ENCODE data around the gene YLPM1.

DNA sequence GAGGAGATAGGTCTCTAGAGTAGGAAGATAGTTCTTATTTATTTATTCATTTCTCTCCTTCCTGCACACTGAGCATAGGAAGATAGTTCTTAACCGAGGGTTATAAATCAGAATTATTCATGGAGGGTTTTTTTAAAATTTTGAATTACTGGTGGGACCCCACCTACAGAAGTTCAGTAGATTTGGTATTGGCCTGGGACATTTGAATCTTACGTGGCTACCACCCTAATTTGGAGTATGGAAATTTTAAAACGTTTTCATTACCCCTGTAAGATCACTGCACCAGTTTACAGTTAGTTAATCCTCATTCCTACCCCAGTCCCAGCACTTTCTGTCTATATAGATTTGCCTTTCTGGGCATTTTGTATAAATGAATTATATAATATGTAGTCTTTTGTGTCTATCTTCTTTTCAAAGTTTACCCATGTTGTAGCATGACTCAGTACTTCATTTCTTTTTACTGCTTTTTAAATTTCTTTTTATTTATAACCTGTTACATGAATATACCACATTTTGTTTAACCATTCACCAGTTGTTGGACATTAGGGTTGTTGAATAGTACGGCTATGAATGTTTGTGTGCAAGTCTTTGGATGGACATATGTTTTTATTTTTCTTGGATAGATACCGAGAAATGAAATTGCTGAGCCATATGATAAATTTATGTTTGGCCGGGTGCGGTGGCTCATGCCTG is 44.9 kb downstream of the YLPM1 start:
- TF ChIP-seq, protein P1, sequence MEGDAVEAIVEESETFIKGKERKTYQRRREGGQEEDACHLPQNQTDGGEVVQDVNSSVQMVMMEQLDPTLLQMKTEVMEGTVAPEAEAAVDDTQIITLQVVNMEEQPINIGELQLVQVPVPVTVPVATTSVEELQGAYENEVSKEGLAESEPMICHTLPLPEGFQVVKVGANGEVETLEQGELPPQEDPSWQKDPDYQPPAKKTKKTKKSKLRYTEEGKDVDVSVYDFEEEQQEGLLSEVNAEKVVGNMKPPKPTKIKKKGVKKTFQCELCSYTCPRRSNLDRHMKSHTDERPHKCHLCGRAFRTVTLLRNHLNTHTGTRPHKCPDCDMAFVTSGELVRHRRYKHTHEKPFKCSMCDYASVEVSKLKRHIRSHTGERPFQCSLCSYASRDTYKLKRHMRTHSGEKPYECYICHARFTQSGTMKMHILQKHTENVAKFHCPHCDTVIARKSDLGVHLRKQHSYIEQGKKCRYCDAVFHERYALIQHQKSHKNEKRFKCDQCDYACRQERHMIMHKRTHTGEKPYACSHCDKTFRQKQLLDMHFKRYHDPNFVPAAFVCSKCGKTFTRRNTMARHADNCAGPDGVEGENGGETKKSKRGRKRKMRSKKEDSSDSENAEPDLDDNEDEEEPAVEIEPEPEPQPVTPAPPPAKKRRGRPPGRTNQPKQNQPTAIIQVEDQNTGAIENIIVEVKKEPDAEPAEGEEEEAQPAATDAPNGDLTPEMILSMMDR (IDR thresholded peaks at IDR 0.05; ENCODE audit: extremely low read depth in 1 of 2, insufficient read depth in 1 of 2, low read depth in 1 of 2, low read length in 2 of 2) = no peak
- TF ChIP-seq EZH2 (IDR thresholded peaks at IDR 0.05; ENCODE audit: borderline replicate concordance, low read depth, low read length, severe bottlenecking) (no peak), POLR2AphosphoS5 (IDR thresholded peaks at IDR 0.05; ENCODE audit: insufficient read depth, low read depth, low read length) (no peak), MYC (IDR thresholded peaks at IDR 0.05; ENCODE audit: low read depth, low read length) (no peak), POLR2A (IDR thresholded peaks at IDR 0.05; ENCODE audit: low read depth, low read length) (no peak)
